ENCODE data around the gene ITGA6. TPM values are rescaled to one million over a fixed set of nuclear protein-coding genes. Genes with fewer than 3 reads are reported as not detected.

Gene ITGA6
- polyA plus RNA-seq, 1 experiment = 14.8 TPM

GRCh38 chr2:172454404-172455120 lies 27.2 kb downstream of the ITGA6 start:
- ChIA-PET POLR2A (no interaction called here), CTCF (interaction anchor here (0.6 kb wide), 1 partner anchor 90 kb away, joined by 3 read pairs; no protein-coding TSS in a partner anchor)
- DNase-seq (ENCODE audit: low read depth, low spot score) = no peak
- Histone ChIP-seq H3K27ac (ENCODE audit: low read depth, low read length) (no peak overlapping the region), H3K9me3 (ENCODE audit: control insufficient read depth, insufficient read depth, low read length) (no peaks in the 10 kb centered on the region), H3K27me3 (ENCODE audit: control insufficient read depth, insufficient read depth, low read length) (no peaks in the 10 kb centered on the region), H3K4me3 (ENCODE audit: low read depth, low read length) (no peak overlapping the region)
- no peak for TF ChIP-seq CTCF (IDR thresholded peaks at IDR 0.05; ENCODE audit: low read depth, low read length)

- H3K4me3 ChIP-seq (ENCODE audit: low read depth, low read length) = no peak overlapping the region
- H3K9me3 ChIP-seq (ENCODE audit: control insufficient read depth, insufficient read depth, low read length) = no peaks in the 10 kb centered on the region
- no peaks in the 10 kb centered on the region for H3K27me3 ChIP-seq (ENCODE audit: control insufficient read depth, insufficient read depth, low read length)
- POLR2A ChIA-PET = no interaction called here
- CTCF ChIA-PET = interaction anchor here (1.3 to 1.9 kb wide), 2 partner anchors 11 to 283 kb away, joined by 4 to 11 read pairs; no protein-coding TSS in a partner anchor
- H3K27ac ChIP-seq (ENCODE audit: low read depth, low read length) = no peak overlapping the region
- TF ChIP-seq CTCF (IDR thresholded peaks at IDR 0.05; ENCODE audit: low read depth, low read length) = no peak
- DNase-seq (ENCODE audit: low read depth, low spot score) = no peak
Observed at GRCh38 chr2:172455121-172455515, 27.7 kb downstream of the ITGA6 start.

GRCh38 chr2:172456002-172456401 lies 28.6 kb downstream of the ITGA6 start:
- Histone ChIP-seq H3K4me3 (ENCODE audit: low read depth, low read length) (no peak overlapping the region), H3K27ac (ENCODE audit: low read depth, low read length) (no peak overlapping the region), H3K9me3 (ENCODE audit: control insufficient read depth, insufficient read depth, low read length) (no peaks in the 10 kb centered on the region), H3K27me3 (ENCODE audit: control insufficient read depth, insufficient read depth, low read length) (no peaks in the 10 kb centered on the region)
- ChIA-PET POLR2A (no interaction called here), CTCF (interaction anchor here (1.3 to 1.9 kb wide), 2 partner anchors 10 to 284 kb away, joined by 4 to 11 read pairs; no protein-coding TSS in a partner anchor)
- DNase-seq (ENCODE audit: low read depth, low spot score) = no peak
- no peak for TF ChIP-seq CTCF (IDR thresholded peaks at IDR 0.05; ENCODE audit: low read depth, low read length)

GRCh38 chr2:172457536-172457935 lies 30.1 kb downstream of the ITGA6 start:
- H3K27me3 ChIP-seq (ENCODE audit: control insufficient read depth, insufficient read depth, low read length) = no peaks in the 10 kb centered on the region
- ChIA-PET CTCF (interaction anchor here (1.7 kb wide), 1 partner anchor 285 kb away, joined by 6 read pairs; no protein-coding TSS in a partner anchor), POLR2A (no interaction called here)
- TF ChIP-seq CTCF (IDR thresholded peaks at IDR 0.05; ENCODE audit: low read depth, low read length) = no peak
- no peaks in the 10 kb centered on the region for H3K9me3 ChIP-seq (ENCODE audit: control insufficient read depth, insufficient read depth, low read length)
- DNase-seq (ENCODE audit: low read depth, low spot score) = peak; percentile 11
- no peak overlapping the region for H3K27ac ChIP-seq (ENCODE audit: low read depth, low read length)
- H3K4me3 ChIP-seq (ENCODE audit: low read depth, low read length) = no peak overlapping the region

GRCh38 chr2:172458561-172459124 lies 31.3 kb downstream of the ITGA6 start:
- TF ChIP-seq CTCF (IDR thresholded peaks at IDR 0.05; ENCODE audit: low read depth, low read length) = no peak
- ChIA-PET CTCF (interaction anchor here (0.6 to 1.7 kb wide), 3 partner anchors 8 to 476 kb away, joined by 3 to 6 read pairs (median 4); no protein-coding TSS in a partner anchor), POLR2A (interaction anchor here (0.6 kb wide), 1 partner anchor 181 kb away, joined by 5 read pairs; no protein-coding TSS in a partner anchor)
- H3K9me3 ChIP-seq (ENCODE audit: control insufficient read depth, insufficient read depth, low read length) = no peaks in the 10 kb centered on the region
- H3K27me3 ChIP-seq (ENCODE audit: control insufficient read depth, insufficient read depth, low read length) = no peaks in the 10 kb centered on the region
- DNase-seq (ENCODE audit: low read depth, low spot score) = no peak
- H3K4me3 ChIP-seq (ENCODE audit: low read depth, low read length) = no peak overlapping the region
- no peak overlapping the region for H3K27ac ChIP-seq (ENCODE audit: low read depth, low read length)

Data from AG04450 (cell line).